ENCODE data around the gene ENO2. TPM values are rescaled to one million over a fixed set of nuclear protein-coding genes. Genes with fewer than 3 reads are reported as not detected.

The ENO2 gene
- polyA plus RNA-seq, 3 donors: 12.0 to 12.5 (median 12.2) TPM

DNA sequence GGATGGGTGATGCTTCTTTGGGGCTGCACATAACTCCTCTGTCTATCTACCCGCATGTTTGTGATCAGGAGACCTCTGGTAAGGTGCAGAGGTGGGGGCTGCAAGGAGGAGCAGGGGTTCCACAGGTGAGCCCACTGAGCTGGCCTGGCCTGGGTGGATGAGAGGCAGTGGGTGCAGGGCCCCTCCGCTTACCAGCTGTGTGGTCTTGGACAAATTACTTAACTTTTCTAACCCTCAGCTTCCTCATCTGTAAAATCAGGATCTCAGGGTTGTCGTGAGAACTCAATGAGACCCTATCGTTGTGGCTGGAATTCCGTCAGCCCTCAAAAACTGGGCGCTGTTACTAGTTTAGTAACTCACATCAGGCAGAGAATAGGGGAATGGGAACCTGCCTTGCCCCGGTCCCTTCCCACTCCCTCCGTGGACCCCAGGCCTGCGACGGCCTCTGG lies 44.3 kb downstream of the ENO2 start:
- no peak for DNase-seq (ENCODE audit: low read depth in 3 of 3, low spot score in 2 of 3)

GRCh38 chr12:6959058-6959804 lies 44.9 kb downstream of the ENO2 start:
- no peak for DNase-seq (ENCODE audit: low read depth in 3 of 3, low spot score in 2 of 3)

DNA sequence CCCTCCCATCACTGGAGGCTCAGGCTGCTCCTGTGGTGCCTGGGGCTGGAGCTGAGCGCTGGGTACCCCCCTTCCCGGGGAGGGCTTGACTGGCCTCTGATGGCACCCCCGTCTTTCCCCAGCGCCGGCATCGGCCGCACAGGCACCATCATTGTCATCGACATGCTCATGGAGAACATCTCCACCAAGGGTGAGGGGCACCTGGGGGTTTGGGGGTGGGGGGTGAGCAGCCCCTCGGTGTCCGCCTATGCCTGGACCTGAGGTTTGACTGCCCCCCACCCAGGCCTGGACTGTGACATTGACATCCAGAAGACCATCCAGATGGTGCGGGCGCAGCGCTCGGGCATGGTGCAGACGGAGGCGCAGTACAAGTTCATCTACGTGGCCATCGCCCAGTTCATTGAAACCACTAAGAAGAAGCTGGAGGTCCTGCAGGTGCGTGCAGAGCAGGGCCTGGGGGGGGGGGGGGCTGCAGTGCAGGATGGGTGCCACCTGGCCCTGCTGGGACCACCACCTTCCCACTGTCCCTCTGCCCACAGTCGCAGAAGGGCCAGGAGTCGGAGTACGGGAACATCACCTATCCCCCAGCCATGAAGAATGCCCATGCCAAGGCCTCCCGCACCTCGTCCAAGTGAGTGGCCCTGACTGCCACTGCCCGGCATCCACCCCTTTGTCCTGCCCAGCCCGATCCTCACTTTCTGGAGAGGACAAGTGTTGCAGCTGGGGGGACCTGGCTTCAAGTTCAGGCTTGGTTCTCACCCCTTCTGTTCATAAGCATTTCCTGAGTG lies 45.6 kb downstream of the ENO2 start:
- DNase-seq (ENCODE audit: low read depth in 3 of 3, low spot score in 2 of 3): no peak

DNA sequence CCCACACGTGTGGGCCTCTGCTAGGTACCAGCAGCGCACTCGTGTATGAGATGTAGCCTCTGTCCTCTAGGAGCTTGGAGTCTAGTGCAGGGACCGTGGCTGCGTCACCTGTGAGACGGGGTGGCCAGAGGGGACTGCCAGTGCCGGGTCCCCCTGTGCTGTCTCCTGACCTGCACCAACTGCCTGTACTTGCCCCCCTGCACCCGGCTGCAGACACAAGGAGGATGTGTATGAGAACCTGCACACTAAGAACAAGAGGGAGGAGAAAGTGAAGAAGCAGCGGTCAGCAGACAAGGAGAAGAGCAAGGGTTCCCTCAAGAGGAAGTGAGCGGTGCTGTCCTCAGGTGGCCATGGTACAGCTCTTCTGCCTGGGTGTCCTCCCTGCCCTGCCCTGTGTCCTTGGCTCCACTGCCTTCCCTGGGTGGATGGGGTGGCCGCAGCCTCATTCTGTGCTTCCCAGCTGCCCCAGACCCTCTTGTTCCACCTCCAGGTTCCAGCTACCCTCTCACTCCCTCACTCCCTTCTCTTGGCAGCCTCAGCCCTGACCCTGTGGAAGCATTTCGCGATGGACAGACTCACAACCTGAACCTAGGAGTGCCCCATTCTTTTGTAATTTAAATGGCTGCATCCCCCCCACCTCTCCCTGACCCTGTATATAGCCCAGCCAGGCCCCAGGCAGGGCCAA lies 46.4 kb downstream of the ENO2 start:
- no peak for DNase-seq (ENCODE audit: low read depth in 3 of 3, low spot score in 2 of 3)

DNA sequence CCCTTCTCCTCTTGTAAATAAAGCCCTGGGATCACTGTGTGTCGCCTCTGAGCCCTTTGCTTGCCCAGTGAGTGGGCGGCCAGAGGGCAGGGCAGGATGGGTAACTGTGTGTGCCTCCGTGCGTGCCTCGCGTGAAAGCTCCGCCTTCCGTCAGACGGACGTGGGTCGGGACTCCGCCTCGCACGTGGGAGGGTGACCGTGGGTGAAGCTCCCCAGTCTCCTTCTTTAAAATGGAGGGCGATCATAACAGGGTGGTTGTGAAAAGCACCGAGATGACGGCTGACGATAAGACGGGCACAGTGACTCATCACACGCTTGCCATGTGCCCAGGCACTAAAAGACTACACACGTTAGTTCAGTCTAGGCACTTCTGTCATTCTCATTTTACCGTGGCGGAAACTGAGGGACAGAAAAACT lies 46.9 kb downstream of the ENO2 start:
- DNase-seq (ENCODE audit: low read depth in 3 of 3, low spot score in 2 of 3): no peak

DNA sequence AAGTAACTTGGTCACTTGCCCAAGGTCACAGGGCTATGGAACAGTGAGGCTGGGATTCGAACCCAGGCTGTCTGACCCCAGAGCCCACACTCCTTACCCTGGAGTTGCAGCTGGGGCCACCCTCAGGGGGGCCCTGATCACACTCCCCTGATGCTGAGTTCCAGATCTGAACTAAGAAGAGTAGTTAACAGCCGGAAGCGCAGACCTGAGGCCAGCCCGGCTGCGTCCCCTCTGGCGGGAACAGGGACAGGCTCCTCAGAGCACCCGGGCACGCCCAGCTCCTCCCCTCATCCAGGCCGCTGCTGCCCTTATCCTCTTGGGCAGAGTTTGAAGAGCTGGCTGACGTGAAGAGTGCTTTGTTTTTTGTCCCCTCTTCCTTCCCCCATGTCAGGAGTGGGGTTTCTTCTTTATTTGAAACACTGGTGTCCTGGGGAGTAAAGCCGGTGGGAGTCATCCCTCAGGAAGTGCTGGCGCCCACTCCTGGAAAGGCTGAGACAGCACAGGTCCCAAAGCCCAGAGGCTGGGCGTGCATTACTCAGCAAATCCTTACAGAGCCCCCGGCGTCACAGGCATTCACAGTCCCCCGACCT lies 47.4 kb downstream of the ENO2 start:
- DNase-seq (ENCODE audit: low read depth in 3 of 3, low spot score in 2 of 3): no peak

- no peak for DNase-seq (ENCODE audit: low read depth in 3 of 3, low spot score in 2 of 3)
Measured at GRCh38 chr12:6962285-6963015, 48.1 kb downstream of the ENO2 start.

GRCh38 chr12:6963016-6963731 lies 48.8 kb downstream of the ENO2 start:
- DNase-seq (ENCODE audit: low read depth in 3 of 3, low spot score in 2 of 3): no peak

GRCh38 chr12:6963791-6964413 lies 49.5 kb downstream of the ENO2 start:
- DNase-seq (ENCODE audit: low read depth in 3 of 3, low spot score in 2 of 3): no peak

DNA sequence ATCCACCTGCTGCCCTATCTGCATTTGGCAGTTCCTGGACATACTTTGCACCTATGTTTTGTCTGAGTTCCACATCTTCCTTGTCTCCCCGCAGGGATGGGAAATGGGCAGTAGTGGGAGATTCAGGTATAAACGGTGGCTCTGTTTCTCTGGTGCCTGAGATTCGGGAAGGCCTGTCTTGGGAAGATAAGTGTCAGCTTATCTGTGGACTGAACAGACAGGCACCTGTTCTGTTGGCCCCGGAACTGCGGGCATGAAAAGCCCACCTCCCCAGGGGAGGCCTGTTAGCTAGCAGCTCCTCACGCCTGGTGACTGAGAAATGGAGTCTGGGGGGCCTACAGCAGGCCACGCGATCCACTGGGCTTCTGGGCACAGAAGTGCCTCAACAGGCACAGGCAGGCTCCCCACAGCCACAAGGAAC lies 50.2 kb downstream of the ENO2 start:
- no peak for DNase-seq (ENCODE audit: low read depth in 3 of 3, low spot score in 2 of 3)

GRCh38 chr12:6965026-6965661 lies 50.8 kb downstream of the ENO2 start:
- peak in 2 of 3 donors; percentile 69 to 76 for DNase-seq (ENCODE audit: low read depth in 3 of 3, low spot score in 2 of 3)

- no peak for DNase-seq (ENCODE audit: low read depth in 3 of 3, low spot score in 2 of 3)
Measured at GRCh38 chr12:6965714-6966113, 51.3 kb downstream of the ENO2 start.

- DNase-seq (ENCODE audit: low read depth in 3 of 3, low spot score in 2 of 3): no peak
Measured at GRCh38 chr12:6966351-6966750, 52.0 kb downstream of the ENO2 start.

DNA sequence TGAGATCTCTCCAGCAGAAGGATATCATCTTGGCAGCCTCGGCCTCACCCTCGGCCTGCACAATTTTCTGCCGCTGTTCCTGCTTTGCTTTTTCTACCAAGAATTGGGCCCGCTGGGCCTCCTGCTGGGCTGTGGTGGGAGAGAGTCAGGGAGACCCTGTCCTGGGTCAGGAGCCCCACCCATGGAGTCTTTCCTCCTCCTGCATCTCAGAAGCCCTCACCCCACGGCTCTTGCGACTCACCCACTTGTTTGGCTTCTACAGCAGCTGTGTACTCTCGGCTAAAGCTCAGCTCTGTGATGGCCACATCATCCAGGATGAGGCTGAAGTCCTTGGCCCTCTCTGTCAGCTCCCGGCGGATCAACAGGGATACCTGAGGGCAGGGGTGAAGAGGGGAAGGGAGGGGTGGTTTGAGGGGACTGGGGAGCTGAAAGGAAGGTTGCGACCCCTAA lies 53.3 kb downstream of the ENO2 start:
- no peak for DNase-seq (ENCODE audit: low read depth in 3 of 3, low spot score in 2 of 3)

DNA sequence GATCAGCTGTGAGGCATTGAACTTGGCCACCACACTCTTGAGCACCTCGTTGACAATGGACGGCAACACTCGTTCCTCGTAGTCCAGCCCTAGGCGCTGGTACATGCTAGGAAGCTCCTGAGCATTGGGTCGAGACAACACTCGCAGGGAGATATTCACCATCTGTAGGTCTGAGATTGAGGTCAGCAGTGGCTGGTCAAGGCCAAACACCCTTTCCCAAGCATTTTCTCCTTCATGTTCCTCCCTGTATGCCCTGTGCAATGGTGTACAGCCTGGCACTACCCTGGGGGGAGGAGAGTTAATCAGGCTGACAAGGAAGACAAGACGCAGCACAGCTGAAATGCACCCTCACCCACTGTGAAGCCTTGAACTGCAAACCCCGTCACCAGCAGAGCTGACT lies 54.0 kb downstream of the ENO2 start:
- no peak for DNase-seq (ENCODE audit: low read depth in 3 of 3, low spot score in 2 of 3)

- DNase-seq (ENCODE audit: low read depth in 3 of 3, low spot score in 2 of 3): no peak
Measured at GRCh38 chr12:6970096-6970527, 55.7 kb downstream of the ENO2 start.
